NCI-H2171 treated with DMSO at 0.1 percent for 48 hours (cell line): ENCODE results near the gene TPRG1.

Experiments used
- DNase-seq: peaks from one replicate; lab custom pipeline; 2025; lab: John Stamatoyannopoulos, UW

The TPRG1 gene

DNA sequence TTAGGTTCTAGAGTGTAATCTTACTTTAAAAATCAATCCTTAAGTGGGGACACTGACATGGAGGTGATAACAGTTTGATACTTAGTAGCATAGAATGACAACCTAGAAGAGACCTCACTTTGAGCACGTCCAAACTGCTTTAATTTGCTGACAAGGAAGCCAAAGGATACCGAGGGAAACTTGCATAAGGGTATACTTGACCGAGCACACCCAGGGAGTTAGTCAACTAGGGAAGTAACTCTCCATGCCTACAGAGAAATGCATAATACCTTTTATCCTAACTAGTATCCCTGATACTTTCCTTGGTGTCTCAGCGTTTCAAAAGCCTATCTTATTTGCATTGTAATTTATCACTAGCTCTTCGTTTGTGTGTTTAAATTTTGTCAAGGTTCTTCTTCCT lies 5.5 kb upstream of the TPRG1 start:
- no peak for DNase-seq

DNA sequence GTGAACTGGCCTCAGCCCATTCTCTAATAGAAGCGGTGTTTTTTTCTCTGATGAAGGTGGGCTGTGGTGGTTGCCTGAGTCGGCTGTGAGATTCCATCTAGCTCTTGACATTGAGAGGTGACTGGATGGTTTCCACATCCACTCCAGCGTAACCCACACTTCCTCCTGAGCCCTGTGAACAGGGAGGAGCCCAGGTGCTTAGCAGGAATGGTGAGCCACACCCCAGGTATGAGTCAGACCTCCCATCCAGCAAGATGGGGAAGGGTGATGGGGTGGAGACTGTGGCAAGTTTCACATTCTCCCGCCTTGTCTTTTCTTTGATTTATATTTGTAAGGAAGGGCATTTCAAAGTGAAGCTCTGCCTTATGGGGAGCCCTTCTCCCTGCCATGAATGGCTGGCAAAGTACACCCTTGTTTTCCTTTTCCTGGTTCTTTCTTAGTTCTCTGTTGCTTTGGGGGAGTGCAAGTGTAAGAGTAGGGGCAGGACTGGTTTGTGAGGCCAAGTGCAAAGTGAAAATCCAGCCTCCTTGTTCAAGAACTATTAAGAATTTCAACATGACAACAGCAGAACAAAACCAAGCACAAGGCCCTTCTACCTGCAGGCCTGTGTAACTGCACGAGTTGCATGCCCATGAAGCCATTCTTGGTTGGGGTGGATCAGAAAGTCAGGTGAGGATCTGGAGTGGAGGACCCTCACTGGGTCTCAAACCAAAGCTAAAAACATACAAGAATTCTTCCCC lies 4.6 kb upstream of the TPRG1 start:
- DNase-seq = no peak

- no peak for DNase-seq
Measured at GRCh38 chr3:189168711-189169110, 3.1 kb upstream of the TPRG1 start.

GRCh38 chr3:189169728-189170127 lies 2.0 kb upstream of the TPRG1 start:
- no peak for DNase-seq

GRCh38 chr3:189170559-189170958 lies 1.2 kb upstream of the TPRG1 start:
- no peak for DNase-seq

GRCh38 chr3:189172668-189173419 lies 1.1 kb downstream of the TPRG1 start:
- DNase-seq = no peak

DNA sequence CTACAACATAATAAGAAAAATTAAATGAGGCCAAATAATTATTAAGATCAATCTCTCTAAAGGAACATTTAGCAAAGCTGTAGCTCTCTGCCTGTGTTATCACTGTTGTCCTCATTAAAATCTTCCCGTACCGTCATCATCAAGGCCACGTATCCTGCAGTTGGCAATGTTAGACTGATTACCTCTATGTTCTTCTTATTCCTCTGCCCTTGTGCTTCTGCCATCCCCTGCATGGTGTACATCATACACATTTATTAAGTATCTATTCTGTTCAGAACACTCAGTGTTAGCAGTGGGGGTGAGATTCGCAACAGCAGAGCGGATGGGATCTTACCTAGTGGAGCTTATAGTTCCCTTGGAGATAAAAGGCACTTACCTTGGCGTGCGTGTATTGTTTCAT lies 12.8 kb downstream of the TPRG1 start:
- DNase-seq = no peak

GRCh38 chr3:189186101-189186500 lies 14.3 kb downstream of the TPRG1 start:
- DNase-seq = no peak

DNA sequence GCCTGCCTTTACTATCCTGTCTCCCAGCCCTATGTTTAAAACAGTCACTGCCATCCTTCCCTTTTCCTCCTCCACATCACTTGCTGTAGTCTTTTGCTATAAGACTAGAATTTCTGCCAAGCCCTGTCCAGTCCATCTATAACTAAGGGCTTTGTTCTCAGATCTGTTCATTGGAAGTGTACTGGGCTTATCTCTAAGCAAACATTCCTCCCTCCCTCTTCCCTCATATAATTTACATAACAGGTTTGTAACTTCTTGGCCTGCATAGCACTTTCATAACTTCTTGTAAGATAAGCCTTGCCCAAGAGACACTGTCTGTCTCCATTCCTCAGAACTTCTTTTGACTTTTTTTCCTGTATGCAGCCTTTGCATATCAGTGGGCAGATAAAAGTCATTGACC lies 16.7 kb downstream of the TPRG1 start:
- DNase-seq = no peak

- no peak for DNase-seq
Measured at GRCh38 chr3:189192725-189193124, 21.0 kb downstream of the TPRG1 start.

- DNase-seq = no peak
Measured at GRCh38 chr3:189195302-189195701, 23.5 kb downstream of the TPRG1 start.

DNA sequence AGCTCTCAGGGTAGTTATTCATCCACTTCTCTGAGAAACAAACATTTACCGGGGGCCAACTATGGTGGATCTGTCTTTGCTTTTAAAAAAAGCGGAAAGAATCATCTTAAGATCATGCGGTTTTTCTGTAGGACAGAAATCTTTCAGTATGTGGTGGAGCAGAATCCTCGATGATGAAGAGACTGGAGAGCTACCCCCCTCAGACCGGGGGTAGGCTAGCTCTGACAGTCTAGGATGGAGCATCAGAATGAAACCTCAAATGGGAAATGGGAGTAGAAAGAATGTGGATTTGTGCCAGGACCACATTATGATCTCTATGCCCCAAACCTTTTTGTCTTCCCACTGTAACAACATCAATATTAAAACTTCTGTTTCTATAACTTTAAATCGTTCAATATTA lies 30.3 kb downstream of the TPRG1 start:
- DNase-seq = no peak

- DNase-seq = no peak
Measured at GRCh38 chr3:189202583-189202982, 30.8 kb downstream of the TPRG1 start.

- DNase-seq = no peak
Measured at GRCh38 chr3:189204167-189204866, 32.5 kb downstream of the TPRG1 start.

GRCh38 chr3:189204937-189205336 lies 33.2 kb downstream of the TPRG1 start:
- DNase-seq = no peak

DNA sequence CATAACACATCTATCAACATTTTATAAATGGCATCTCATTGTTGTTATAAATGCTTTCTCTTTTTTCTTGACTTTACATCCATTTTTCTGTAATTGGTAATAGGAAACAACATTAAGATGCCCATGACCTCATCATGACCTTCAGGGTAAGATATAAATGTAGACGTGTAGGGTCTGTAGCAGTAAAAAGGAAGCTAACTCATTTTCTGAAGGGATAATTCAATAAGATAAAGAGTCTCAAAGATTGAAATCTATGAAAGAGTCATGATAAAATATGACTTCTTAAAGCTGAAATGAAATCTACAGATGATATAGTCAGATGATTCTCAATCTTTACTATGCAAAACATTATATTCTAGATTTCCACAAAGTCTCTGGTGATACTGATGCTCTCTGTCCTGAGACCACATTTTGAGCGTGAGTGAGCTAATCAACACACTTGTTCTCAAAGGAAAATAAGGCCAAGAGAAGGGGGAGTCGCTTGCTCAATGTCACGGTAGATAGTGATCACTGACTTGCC lies 38.5 kb downstream of the TPRG1 start:
- no peak for DNase-seq

DNA sequence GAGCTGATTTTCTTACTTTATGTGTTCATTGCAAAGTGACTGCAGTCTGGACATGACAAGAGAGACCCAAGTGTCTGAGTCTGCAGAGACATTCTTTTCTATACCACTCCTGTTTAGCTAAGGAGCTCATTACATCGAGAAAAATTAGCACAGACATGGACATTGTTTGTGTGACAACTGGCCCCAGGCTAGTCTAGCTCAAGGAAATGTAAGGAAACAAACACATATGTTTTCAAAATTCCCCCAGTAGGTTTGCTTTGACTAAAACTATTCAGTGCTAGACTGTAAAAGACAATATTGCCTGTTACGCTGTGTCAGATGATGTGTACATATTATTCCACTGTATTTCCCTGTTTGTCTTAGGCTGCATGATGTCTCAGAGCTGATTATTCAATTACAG lies 40.9 kb downstream of the TPRG1 start:
- DNase-seq = no peak

- no peak for DNase-seq
Measured at GRCh38 chr3:189214651-189215050, 42.9 kb downstream of the TPRG1 start.

GRCh38 chr3:189222927-189223636 lies 51.3 kb downstream of the TPRG1 start:
- no peak for DNase-seq

DNA sequence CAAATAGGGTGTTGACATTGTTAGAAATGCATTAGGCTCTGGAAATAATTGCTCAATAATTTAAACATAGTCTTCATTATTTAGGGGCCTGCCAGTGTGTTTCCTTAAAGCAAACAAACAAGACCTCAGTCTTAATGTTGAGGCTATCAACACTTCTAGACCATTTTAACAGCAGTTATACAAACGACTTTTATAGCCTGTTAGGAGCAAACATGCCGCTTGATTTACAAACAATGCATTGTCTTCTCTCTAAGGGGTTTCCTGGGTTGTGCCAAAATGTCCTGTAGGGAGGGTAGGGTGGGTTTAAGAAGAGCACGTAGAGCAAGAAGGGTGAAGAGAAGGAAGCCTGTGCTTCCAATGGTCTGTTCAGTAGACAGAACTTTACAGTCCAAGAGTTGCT lies 53.7 kb downstream of the TPRG1 start:
- no peak for DNase-seq

- no peak for DNase-seq
Measured at GRCh38 chr3:189227249-189227648, 55.5 kb downstream of the TPRG1 start.

DNA sequence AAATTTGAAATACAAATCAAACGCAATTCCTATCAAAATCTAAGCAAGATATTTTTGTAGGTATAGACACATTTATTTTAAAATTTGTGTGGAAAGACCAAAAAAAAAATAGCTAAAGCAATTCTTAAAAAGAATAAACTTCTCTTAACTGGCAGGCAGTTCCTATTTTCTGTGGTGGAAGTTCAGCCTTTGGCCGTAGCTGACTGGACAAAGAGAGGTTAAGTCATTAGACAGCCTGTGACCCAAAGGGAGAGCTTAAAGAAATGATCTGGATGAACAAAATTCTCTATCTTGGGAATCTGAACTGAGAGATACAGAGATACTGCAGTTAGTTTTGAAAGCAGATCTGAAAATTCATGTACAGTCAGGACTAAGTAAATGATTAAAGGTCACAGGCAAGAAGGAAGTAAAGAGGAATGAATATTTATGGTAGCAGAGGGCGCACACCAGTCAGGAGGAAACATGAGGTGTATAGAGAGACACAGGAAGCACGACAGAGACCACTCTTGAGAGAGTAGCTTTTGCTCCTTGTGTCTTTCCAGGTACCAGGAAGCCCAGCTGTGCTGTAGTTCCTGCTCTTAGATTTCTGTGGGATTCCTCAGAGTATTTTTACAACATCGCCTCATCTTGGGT lies 57.5 kb downstream of the TPRG1 start:
- DNase-seq = no peak
